DMS153 (cell line): ENCODE results near the gene KRT5.

Source experiments
- DNase-seq: peaks from one replicate; lab custom pipeline; 2025; lab: John Stamatoyannopoulos, UW

Gene KRT5

GRCh38 chr12:52537101-52537500 lies 16.9 kb upstream of the KRT5 start:
- no peak for DNase-seq

GRCh38 chr12:52535574-52535973 lies 15.4 kb upstream of the KRT5 start:
- DNase-seq, result no peak

- no peak for DNase-seq
These were observed 14.3 kb upstream of the KRT5 start for GRCh38 chr12:52534482-52534881.

GRCh38 chr12:52533686-52534470 lies 13.7 kb upstream of the KRT5 start:
- no peak for DNase-seq

DNA sequence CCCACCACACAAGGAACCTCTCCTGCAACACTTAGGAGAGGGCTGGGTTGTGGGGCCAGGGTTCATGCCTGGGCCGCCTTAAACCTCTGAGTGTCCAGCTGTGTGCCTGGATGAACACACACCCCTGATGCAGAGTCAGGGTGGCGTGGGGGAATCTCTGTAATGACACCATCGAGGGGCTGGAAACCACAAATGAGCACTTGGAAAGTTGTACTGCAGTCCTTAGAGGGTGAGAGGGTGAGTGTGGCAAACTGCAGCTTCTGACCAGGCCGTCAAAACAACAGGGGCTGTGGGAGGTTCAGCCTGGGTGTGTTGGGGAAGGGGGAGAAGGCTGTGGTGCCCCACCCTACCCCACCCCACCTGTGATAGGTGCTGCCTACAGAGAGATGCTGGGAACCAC lies 12.4 kb upstream of the KRT5 start:
- no peak for DNase-seq

DNA sequence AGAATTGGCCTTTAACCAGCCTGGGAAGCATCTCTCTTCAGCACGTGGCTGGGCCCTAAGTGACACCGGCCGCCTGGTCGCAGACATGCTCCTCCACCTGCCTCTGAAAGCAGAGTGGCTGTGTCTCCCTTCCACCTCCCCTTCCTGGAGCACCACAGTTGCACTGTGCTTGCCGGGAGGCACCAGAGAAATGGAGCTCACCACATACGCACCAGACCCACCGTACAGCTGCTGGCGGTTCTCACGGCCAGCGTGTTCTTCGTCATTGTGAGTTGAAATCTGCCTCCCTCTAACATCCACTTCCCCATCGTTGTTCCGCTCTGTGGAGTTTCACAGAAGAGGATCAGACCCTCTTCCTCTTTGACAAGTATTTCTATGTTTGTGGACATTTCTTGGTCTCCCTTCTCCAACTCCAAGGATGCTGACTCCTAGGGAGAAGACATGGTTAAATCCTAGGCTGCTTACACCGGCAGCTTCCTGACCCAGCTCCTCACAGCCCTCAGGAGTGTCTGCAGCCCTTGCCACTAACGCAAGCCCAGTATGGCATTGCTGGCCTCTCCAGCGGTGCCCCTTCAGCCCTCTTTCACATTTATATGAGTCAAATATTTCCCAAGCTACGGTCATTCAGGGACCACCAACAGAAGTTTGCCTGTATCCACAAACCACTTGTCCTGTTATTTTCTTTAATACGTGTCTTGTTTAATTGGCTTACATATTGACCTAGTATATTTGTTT lies 11.5 kb upstream of the KRT5 start:
- DNase-seq, result no peak

DNA sequence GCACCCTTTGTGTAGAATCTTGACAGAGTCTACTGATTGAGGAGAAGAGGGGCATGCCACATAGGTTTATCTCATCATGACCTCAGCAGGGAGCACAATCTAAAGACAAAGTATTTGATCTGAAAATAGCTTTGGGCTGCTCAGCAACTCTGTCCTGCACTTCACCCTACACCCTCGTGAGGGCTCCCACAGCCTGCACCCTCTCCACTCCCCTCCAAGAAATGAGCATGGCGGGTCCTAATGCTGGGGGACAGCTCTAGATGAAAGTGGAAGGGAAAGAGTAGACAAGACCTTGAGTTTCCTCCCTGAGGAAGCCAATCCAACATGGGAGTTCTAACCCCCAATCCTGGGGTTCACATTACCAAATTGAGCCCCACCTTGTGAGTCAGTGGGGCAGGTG lies 10.7 kb upstream of the KRT5 start:
- DNase-seq, result no peak

GRCh38 chr12:52530366-52530765 lies 10.2 kb upstream of the KRT5 start:
- DNase-seq, result no peak

- DNase-seq, result no peak
These were observed 9.7 kb upstream of the KRT5 start for GRCh38 chr12:52529846-52530245.

- no peak for DNase-seq
These were observed 9.2 kb upstream of the KRT5 start for GRCh38 chr12:52529417-52529816.

- no peak for DNase-seq
These were observed 8.5 kb upstream of the KRT5 start for GRCh38 chr12:52528641-52529143.

GRCh38 chr12:52527121-52527800 lies 7.1 kb upstream of the KRT5 start:
- no peak for DNase-seq

GRCh38 chr12:52526511-52526951 lies 6.3 kb upstream of the KRT5 start:
- no peak for DNase-seq

GRCh38 chr12:52525661-52526499 lies 5.7 kb upstream of the KRT5 start:
- no peak for DNase-seq

DNA sequence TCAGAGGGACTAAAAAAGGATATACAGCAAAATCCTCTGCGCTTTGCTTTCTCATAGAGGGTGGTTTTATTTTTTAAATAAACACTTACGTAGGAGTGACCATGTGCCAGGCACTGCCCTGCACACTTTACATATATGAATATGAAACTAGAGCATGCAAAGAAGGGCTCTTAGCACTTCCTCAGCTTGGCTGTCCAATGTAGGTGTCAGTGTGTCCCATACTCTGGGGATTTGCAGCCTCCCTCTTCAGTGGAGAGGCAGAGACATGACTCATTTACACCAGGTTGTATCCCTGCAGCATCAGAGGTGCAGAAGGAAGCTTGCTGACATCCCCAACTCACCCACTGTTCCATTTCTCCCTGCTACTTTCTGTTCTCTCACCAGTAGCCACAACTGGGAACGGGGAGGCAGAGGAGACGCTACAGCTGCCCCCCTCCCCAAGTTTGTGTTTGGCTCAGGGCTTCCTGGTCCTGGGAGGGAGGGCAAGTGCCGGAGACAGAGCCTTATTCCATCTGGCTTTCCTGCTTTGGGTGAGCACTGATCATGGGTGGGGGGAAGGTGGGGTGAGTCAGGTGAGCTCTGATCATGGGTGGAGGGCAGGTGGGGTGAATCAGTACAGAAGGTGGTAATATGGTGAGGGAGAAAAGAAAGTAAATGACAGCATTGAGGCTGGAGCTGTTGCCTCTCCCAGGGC lies 4.9 kb upstream of the KRT5 start:
- DNase-seq, result peak; percentile 6

DNA sequence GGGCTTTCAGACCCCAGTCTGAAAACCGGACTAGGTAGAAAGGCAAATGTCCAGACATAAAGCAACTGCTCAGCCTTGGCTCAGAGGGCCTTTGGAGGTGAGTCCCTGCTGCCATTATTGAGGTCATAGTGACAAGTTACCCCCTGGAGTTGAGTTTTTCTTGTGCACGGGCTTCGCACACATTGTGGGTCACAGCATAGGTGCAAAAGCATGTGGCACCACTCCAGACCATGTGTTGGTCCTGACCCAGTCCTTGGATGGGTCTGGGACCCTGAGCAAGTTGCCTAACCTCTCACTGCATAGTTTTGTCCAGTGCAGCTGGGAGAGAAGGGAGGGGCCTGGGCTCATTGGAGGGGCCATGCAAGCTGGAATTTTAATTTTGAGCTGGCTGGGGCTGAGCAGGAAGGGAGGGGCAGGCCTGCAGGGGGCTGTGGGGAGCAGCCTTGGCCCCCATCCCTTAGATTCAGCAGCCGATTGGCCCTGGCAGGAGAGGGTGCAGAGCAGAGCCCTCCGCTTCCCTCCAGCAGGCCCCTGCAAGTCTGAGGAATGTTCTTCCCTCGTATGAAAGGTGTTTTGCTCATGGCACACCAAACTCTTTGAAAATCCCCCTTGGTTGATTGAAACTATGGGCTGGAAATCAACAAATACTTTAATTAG lies 4.2 kb upstream of the KRT5 start:
- DNase-seq, result no peak

- DNase-seq, result no peak
These were observed 3.6 kb upstream of the KRT5 start for GRCh38 chr12:52523824-52524223.

DNA sequence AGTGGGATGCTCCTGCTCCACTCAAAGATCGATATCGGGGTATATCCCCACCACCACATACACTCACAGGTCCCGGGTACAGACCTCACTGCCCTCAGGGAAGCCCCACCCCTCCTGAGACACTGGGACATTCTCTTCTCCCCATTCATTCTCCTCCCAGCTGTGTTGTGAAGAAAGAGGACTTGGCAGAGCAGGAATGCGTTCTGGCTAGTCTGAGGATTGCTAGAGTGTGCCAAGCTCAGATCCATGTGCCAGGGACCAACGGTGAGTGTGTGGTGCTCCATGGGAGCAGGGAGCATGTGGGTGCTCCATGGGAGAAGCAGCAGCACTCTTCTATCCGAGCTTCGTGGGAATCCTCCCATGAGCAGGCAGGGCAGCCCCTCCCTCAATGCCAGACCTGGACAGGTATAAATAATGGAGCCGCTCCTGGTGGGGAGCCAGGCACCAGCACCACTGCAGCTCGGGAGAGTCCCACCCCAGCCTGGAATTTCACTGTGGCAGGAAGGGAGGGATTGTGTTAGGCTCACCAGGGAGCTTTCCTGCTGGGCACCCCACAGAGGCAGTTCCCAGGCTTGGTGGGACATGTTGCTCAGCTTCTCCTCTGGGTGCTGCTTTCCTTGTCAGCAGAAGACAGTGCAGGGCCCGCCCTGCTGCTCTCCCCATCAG lies 2.3 kb upstream of the KRT5 start:
- no peak for DNase-seq

DNA sequence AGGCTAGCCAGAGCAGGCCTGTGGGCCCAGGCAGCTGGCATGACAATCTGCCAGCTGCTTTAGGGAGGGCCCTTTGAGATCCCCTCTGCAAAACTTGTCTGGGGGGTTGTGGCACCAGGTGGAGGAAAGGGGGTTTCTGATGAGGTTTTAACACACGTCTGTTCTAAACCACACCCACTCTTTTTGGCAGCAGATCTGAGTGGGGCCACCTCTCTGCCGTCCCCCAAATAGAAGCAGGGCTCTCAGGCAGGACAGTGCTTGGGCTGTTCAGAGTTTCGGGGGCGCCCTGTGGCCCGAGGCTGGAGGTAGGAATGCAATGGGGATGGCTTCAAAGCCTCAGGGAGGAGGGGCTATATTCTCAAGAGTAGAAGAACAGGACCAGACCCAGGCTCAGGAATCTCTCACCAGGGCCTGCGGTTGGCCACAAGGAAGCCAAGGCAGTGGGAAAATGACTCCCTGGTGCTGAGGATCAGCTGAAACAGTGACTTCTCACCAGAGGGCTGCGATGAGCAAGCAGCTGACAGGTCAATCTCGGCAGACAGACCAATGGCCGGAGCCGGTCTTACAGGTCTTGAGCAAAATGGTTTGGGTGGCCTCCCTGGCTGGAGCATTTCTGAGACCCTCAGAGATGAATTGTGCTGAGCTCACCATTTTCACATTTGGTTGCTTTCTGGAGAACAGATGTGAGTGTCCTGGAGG lies 1.5 kb upstream of the KRT5 start:
- no peak for DNase-seq

- no peak for DNase-seq
These were observed 977 bp upstream of the KRT5 start for GRCh38 chr12:52521175-52521567.
